NOMO-1 (cell line): ENCODE results near the gene ANKRD52.

Experiments used
- DNase-seq, 2 experiments: peaks; one replicate each; lab custom pipeline; 2025; ENCODE audit not compliant: unreplicated experiment in 2 of 2; lab: John Stamatoyannopoulos, UW

ANKRD52 gene

GRCh38 chr12:56243731-56244181 lies 14.4 kb downstream of the ANKRD52 start:
- no peak for DNase-seq

GRCh38 chr12:56242986-56243385 lies 15.2 kb downstream of the ANKRD52 start:
- DNase-seq, result no peak

GRCh38 chr12:56241424-56242303 lies 16.5 kb downstream of the ANKRD52 start:
- no peak for DNase-seq

- no peak for DNase-seq
Observed at GRCh38 chr12:56237552-56237951, 20.6 kb downstream of the ANKRD52 start.

DNA sequence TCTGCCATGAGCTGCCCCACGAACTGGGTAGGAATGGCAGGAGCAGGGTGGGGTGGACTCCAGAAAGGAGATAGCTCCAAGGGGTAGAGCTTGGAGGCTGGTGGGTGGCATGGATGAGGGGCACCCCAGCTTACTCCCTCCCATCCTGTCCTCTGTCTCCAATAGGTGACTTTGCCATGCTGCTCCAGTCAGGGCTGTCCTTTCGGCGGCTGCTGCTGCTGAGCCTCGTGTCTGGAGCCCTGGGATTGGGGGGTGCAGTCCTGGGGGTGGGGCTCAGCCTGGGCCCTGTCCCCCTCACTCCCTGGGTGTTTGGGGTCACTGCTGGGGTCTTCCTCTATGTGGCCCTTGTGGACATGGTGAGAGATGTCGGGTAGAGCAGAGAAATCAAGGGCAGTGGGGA lies 21.2 kb downstream of the ANKRD52 start:
- no peak for DNase-seq

DNA sequence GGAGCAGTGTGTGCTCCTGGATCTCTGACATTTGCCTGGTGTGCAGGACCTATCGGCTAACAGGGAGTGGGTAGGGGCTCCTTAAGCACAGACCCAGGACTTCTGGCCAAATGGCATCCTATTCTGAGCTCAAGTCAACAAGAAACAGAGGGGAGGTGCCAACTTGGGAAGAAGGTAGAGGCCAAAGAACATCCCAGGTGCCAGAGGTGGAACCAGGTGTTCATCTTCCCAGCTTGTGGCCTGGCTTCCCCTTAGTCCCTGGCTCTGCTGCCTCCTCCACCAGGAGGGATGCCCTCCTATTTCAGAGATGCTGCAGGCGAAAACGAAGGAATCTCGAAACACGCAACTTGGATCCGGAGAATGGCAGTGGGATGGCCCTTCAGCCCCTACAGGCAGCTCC lies 22.1 kb downstream of the ANKRD52 start:
- DNase-seq, result no peak

DNA sequence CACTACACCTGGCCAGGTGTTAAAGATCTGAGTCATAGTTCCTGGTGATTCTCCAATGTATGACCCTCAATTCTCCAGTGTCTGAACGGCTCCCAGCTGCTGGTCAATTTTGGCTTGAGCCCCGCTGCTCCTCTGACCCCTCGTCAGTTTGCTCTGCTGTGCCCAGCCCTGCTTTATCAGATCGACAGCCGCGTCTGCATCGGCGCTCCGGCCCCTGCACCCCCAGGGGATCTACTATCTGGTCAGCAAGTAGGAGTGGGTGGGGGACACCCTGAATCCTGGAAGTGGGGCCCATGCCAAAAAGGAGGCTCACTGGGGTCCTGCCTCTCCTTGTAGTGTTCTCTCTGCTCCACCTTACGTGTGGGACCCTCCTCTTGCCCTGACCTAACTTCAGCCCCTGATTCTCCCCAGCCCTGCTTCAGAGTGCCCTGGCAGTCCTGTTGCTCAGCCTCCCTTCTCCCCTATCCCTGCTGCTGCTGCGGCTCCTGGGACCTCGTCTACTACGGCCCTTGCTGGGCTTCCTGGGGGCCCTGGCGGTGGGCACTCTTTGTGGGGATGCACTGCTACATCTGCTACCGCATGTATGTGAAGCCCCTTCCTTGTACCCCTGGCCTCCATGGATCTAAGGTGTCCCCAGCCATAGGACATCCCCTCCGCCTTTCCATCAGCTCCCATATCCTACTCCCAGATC lies 23.3 kb downstream of the ANKRD52 start:
- DNase-seq, result no peak

DNA sequence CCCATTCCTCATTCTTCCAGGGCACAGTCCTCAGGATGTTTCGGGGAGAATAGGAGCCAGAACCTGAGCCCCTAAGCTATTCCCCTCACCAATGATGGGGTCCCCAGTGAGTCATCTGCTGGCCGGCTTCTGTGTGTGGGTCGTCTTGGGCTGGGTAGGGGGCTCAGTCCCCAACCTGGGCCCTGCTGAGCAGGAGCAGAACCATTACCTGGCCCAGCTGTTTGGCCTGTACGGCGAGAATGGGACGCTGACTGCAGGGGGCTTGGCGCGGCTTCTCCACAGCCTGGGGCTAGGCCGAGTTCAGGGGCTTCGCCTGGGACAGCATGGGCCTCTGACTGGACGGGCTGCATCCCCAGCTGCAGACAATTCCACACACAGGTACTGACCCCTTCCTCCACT lies 27.0 kb downstream of the ANKRD52 start:
- DNase-seq, result no peak

DNA sequence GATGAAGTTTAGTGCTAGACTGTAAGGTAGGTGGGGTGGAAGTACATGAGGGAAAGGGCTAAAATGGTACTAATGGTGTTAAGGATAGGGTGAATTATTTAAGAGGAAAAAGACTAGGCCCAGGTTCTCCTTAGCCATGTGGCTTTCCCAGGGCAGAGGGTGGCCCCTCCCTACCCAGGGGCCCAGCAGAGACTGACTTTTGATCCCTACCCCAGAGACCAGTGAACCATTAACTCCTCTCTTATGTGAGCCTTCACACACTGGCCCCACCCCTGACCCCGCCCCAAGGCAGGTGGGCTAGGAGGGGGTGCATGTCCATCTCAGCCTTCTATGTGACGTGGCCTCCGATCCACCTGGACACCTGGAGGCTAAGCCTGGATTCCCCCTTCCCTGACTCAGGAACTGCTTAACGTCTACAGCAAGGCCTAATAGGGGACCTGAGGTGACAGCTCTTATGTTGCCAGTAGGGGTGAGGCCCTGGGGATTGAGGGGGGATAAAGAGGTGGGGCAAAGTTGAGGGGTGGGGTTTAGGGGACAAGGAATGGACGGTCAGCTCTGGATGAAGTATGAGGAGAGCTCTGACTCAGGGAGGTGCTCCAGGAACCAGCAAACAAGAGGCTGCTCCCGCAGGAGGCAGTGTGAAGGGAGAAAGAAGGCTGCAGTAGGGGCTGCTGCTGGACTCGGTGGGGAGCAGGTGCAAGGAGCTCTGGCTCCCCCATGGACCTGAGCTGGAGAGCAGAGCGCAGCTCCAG lies 27.6 kb downstream of the ANKRD52 start:
- no peak for DNase-seq

- no peak for DNase-seq
Observed at GRCh38 chr12:56229916-56230431, 28.2 kb downstream of the ANKRD52 start, which contains the start of gene SLC39A5. Gene SLC39A5 (plus strand): TSS chr12:56230051. CDS start chr12:56231275, 1,224 bp downstream.

GRCh38 chr12:56229082-56229481 lies 29.1 kb downstream of the ANKRD52 start:
- DNase-seq, result no peak

DNA sequence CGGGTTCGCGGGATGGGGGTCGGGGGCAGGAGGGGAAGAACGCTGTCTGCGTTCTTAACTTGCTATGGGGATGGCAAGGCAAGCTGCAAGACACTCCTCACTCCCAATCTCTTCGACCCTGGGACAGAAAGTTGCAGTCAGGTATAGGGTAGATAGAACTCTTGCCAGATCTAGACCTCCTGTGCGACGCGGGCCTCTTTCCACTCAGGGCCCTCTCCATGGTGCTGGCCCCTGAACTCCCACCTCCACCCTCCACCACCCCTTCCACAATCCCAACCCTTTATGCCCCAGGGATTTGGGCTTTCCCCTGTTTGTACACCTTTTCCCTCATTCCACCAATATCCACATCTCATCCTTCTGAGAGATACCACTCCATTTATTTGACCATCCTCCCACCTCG lies 33.2 kb downstream of the ANKRD52 start:
- no peak for DNase-seq

DNA sequence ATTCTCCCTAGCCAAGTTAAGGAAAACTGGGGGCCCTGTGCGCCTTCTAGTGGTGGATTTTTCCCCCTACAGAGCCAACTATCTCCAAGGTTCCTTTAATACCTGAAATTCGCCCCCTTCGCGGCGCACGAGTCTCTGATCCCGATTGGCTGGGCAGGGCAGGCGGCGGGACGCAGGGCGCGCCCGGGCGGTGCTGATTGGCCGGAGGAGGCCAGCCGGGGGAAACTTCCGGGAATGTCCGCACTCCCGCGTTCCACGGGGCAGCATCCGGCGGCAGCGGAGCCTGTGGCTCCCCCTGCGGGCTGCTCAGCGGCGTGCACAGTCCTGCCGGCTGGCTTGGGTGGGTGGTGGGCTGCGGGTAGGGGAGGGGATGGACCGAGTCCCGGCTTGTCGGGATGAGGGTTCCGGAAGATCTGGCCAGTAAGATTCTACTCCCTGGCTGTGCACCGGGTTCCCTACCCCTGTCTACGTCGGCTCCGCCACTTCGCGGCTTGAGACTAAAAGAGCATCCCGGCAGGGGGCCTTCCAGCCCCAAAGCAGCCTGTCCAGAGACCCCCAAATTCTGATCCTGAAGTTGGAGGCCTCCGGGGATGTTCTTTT lies 34.0 kb downstream of the ANKRD52 start, which contains the start of gene NABP2:
Gene NABP2 (plus strand): TSS at position 241 of the 600 bp plus-strand sequence. CDS start 515 bp downstream, outside the sequence.
- peak; percentile 96 to 97 for DNase-seq

DNA sequence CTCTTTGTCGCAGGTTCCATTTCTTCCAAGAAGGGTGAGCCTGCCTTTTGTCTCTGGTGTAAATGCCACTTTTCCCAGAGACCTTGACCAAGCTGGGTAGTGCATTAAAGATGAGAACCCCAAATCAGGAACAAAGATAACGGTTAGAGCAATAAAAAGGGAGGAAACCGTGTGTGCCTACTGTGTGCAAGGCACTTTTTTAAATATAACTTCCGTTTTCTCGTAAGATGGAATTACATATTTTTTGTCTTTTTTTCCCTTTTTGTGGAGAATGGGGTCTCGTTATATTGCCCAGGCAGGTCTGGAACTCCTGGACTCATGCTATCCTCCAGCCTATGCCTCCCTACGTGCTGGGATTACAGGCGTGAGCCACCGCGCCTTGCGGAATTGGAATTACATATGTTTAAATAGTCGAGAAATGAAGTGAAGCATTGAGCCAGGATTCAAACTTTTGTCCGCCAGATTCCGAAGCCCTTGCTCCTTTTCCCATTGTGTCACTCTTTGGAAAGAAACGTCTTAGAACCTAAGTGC lies 34.5 kb downstream of the ANKRD52 start:
- DNase-seq, result no peak

GRCh38 chr12:56222531-56222895 lies 35.7 kb downstream of the ANKRD52 start:
- DNase-seq, result no peak

GRCh38 chr12:56221757-56222530 lies 36.2 kb downstream of the ANKRD52 start, which contains the start of gene RNF41:
Gene RNF41 (minus strand): TSS chr12:56221922. CDS start chr12:56214047, 7,875 bp downstream.
- DNase-seq, result peak; percentile 96

DNA sequence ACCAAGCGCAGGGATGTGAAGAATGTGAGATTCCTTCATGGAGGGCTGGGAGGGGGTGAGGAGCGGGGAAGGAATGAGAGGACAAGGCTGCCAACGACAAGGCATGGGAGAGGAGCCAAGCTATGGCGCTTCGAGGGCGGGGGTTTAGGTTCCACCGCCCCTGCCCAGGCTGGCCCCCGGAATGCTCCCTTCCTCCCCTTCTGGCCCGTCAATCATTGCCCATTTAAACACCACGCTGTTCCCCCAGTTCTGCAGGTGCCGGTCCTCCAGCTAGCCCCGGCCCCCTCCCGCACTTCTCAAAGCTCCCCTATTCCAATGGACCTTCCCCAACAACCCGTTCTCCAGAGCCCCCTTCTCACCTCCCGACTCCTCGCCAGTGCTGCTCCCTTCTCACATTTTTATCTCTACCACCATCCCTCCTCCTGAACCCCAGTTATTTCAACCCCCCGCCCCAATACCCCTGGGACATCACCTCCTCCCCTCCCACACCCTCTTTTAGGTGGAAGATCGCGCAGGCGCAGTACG lies 36.9 kb downstream of the ANKRD52 start:
- DNase-seq, result no peak

DNA sequence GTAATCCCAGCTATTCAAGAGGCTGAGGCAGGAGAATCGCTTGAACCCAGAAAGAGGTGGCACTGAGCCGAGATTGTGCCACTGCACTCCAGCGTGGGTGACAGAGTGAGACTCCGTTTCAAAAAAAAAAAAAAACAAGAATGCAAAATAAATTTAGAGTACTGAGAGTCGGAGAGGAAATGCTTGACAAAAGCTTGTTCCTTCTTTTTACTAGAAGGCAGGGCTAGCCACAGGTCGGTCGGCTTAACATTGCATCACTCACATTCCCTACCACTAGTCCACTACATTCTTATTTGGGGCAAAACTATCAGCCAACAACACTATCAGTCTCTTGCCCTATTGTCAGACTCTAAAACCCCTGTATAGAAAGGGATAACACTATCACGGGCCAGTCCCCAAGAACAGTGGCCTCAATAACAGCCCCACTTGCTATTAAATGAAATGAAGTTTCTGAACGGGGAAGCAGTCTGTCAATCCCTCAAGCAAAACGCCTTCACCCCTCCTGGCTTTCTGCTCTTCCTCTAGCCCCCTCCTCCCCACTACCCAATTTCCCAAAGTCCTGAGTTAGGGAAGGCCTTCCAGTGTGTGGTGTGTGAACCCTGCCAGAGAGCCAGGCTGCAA lies 37.5 kb downstream of the ANKRD52 start:
- DNase-seq, result peak; percentile 85 to 88

GRCh38 chr12:56219840-56220239 lies 38.3 kb downstream of the ANKRD52 start:
- DNase-seq, result no peak
